Measurements from ENCODE around the gene KCNE1. TPM values are rescaled to one million over a fixed set of nuclear protein-coding genes. Genes with fewer than 3 reads are reported as not detected.

Gene KCNE1
- total and polyA plus RNA-seq, 10 of the 15 experiments (the other 5 are each of a cell fraction or from before 2014, with no cell fraction given): 0.06 to 0.18 (median 0.09) TPM; not detected in 5

- intact Hi-C loops (cut with micrococcal nuclease; ENCODE audit: unreplicated experiment) (no loop called here), in situ Hi-C loops (cut with MboI) (no loop called here)
- POLR2A ChIA-PET: no interaction called here
- Histone ChIP-seq H3K36me3 (ENCODE audit: control insufficient read depth in 2 of 2, insufficient read depth in 2 of 2, low read length in 1 of 2) (no peaks in the 10 kb centered on the region), H3K9ac (ENCODE audit: control insufficient read depth, insufficient read depth, low read length) (no peak overlapping the region), H3K4me3 (no peak overlapping the region), H3K27me3 (replicated peaks in 1 of 2; ENCODE audit: control insufficient read depth in 2 of 2, insufficient read depth in 2 of 2, low read length in 1 of 2) (no peaks in the 10 kb centered on the region), H4K20me1 (ENCODE audit: control insufficient read depth, insufficient read depth) (no peaks in the 10 kb centered on the region), H3K4me1 (ENCODE audit: control insufficient read depth, insufficient read depth, low read length) (no peaks in the 10 kb centered on the region), H3K27ac (ENCODE audit: control insufficient read depth, insufficient read depth) (no peak overlapping the region), H3K79me2 (ENCODE audit: control insufficient read depth, insufficient read depth, low read length) (no peaks in the 10 kb centered on the region), H3K9me3 (replicated peaks; ENCODE audit: control insufficient read depth, insufficient read depth, low read length) (no peaks in the 10 kb centered on the region; the same call in 2 of the 3 replicates), H3K4me2 (ENCODE audit: control insufficient read depth, insufficient read depth) (no peak overlapping the region), H2AFZ (ENCODE audit: control insufficient read depth, low read depth, low read length) (no peak overlapping the region)
- SMC1A ChIA-PET (ENCODE audit: uncharacterized antibody, unreplicated experiment): no interaction called here
- no peak for ATAC-seq
- TF ChIP-seq SMAD1 (IDR thresholded peaks at IDR 0.05; ENCODE audit: low read depth, partially characterized antibody) (no peak), RAD21 (IDR thresholded peaks at IDR 0.05; ENCODE audit: insufficient read depth, low read depth, low read length) (no peak), MXI1 (IDR thresholded peaks at IDR 0.05; ENCODE audit: low read depth, low read length) (no peak), SPI1 (IDR thresholded peaks at IDR 0.05; ENCODE audit: borderline replicate concordance, insufficient read depth, low read depth, low read length) (no peak), CBX5 (IDR thresholded peaks at IDR 0.05; ENCODE audit: low read depth) (no peak), NFYB (IDR thresholded peaks at IDR 0.05; ENCODE audit: insufficient read depth, low read depth, low read length) (no peak), JUNB (IDR thresholded peaks at IDR 0.05) (no peak), BCLAF1 (IDR thresholded peaks at IDR 0.05) (no peak), TARDBP (IDR thresholded peaks at IDR 0.05; ENCODE audit: borderline replicate concordance) (no peak), SIX5 (IDR thresholded peaks at IDR 0.05; ENCODE audit: low read depth, low read length, severe bottlenecking) (no peak), NFXL1 (IDR thresholded peaks at IDR 0.05; ENCODE audit: borderline replicate concordance) (no peak), FOXM1 (IDR thresholded peaks at IDR 0.05; ENCODE audit: low read depth, low read length) (no peak)
- TF ChIP-seq, protein P1, sequence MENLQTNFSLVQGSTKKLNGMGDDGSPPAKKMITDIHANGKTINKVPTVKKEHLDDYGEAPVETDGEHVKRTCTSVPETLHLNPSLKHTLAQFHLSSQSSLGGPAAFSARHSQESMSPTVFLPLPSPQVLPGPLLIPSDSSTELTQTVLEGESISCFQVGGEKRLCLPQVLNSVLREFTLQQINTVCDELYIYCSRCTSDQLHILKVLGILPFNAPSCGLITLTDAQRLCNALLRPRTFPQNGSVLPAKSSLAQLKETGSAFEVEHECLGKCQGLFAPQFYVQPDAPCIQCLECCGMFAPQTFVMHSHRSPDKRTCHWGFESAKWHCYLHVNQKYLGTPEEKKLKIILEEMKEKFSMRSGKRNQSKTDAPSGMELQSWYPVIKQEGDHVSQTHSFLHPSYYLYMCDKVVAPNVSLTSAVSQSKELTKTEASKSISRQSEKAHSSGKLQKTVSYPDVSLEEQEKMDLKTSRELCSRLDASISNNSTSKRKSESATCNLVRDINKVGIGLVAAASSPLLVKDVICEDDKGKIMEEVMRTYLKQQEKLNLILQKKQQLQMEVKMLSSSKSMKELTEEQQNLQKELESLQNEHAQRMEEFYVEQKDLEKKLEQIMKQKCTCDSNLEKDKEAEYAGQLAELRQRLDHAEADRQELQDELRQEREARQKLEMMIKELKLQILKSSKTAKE (IDR thresholded peaks at IDR 0.05; ENCODE audit: low read depth, poor library complexity, severe bottlenecking): no peak
- RAD21 ChIA-PET (ENCODE audit: unreplicated experiment): interaction anchor here (0.9 to 1.5 kb wide), 2 partner anchors 9 to 101 kb away, joined by 3 to 4 read pairs; no protein-coding TSS in a partner anchor
- 0% methylated on average over 1 of the region's 1 CpG for WGBS (ENCODE audit: insufficient coverage, insufficient replicate concordance, low lambda C conversion rate, missing lambda C conversion rate)
- CTCF ChIA-PET: interaction anchor here (0.6 to 1.4 kb wide), 3 partner anchors 9 to 364 kb away, joined by 3 to 7 read pairs (median 4); no protein-coding TSS in a partner anchor
- BruUV-seq (replicated peaks): no TSS peak
- FAIRE-seq: no peak
- no peak for DNase-seq (ENCODE audit: low read depth, low spot score)
Measured at GRCh38 chr21:34501716-34502115, 10.3 kb downstream of the KCNE1 start.

Measured in GM12878 (cell line).